Measurements from ENCODE around the gene TFB2M. TPM values are rescaled to one million over a fixed set of nuclear protein-coding genes. Genes with fewer than 3 reads are reported as not detected.
"Not testable (repeated sequence)": the region's sequence is repeated elsewhere in the genome, so short reads cannot be mapped to it uniquely, and the experiment has no call there.

TFB2M gene
- total RNA-seq, 4 donors from 2014 or later: 9.1 to 12.9 (median 11.4) TPM

DNA sequence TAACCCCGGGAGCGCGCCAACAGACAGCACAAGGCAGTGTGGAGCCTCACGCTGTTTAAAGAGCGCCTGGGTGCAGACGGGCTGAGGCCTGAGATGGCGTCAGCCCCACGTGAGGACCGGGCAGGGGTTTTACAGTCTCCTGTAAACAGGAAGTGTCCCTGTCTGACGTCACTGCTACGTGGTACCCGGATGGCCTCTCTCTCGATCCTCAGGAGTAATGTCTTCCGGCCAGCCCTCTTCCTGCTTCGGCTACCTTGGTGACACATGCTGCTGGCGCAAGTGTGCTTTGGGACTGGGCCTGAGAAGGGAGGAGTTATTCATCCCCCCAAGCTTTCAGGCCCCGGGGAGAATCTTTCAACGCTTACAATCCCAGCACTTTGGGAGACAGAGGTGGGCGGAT, 41.4 kb upstream of the TFB2M start:
- 97% methylated on average over 7 of the region's 19 CpGs for WGBS

DNA sequence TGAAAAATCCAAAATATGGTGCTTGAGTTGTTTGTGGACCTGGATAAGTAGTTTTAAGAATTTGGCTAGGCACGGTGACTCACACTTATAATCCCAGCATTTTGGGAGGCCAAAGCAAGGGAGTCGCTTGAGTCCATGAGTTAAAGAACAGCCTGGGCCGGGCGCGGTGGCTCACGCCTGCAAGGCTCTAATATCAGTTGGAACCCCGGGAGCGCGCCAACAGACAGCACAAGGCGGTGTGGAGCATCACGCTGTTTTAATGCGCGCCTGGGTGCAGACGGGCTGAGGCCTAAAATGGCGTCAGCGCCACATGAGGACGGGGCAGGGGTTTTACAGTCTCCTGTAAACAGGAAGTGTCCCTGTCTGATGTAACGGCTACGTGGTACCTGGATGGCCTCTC, 39.2 kb upstream of the TFB2M start:
- H3K4me3 ChIP-seq; H3K27ac ChIP-seq (replicated peaks in 1 of 4); intact Hi-C loops (cut with DNase I); DNase-seq (ENCODE audit: extremely low spot score); H3K27me3 ChIP-seq; H3K36me3 ChIP-seq; H3K9me3 ChIP-seq: not testable (repeated sequence)
- WGBS: 98% methylated on average over 19 of the region's 19 CpGs
- H3K4me1 ChIP-seq: peaks cover 25 to 54% (median 43%) of the 10 kb centered on the region in 4 donors

More for the DNA sequence above, 41.4 kb upstream of the TFB2M start:
- TF ChIP-seq, protein P1, sequence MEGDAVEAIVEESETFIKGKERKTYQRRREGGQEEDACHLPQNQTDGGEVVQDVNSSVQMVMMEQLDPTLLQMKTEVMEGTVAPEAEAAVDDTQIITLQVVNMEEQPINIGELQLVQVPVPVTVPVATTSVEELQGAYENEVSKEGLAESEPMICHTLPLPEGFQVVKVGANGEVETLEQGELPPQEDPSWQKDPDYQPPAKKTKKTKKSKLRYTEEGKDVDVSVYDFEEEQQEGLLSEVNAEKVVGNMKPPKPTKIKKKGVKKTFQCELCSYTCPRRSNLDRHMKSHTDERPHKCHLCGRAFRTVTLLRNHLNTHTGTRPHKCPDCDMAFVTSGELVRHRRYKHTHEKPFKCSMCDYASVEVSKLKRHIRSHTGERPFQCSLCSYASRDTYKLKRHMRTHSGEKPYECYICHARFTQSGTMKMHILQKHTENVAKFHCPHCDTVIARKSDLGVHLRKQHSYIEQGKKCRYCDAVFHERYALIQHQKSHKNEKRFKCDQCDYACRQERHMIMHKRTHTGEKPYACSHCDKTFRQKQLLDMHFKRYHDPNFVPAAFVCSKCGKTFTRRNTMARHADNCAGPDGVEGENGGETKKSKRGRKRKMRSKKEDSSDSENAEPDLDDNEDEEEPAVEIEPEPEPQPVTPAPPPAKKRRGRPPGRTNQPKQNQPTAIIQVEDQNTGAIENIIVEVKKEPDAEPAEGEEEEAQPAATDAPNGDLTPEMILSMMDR (IDR thresholded peaks at IDR 0.05): no peak
- TF ChIP-seq POLR2A (IDR thresholded peaks at IDR 0.05; ENCODE audit: low read depth) (no peak), EP300 (IDR thresholded peaks at IDR 0.05) (no peak), POLR2AphosphoS5 (IDR thresholded peaks at IDR 0.05) (peak in 1 of 2 donors; percentile 28)
- peak overlapping the region; percentile 75 to 87 (median 80) for H3K27ac ChIP-seq (replicated peaks in 1 of 4)
- H3K9me3 ChIP-seq: no peaks in the 10 kb centered on the region
- H3K4me3 ChIP-seq: no peak overlapping the region
- H3K4me1 ChIP-seq: peaks cover 42 to 56% (median 53%) of the 10 kb centered on the region in 4 donors
- intact Hi-C loops (cut with DNase I): no loop called here
- H3K27me3 ChIP-seq: no peaks in the 10 kb centered on the region
- no peak for DNase-seq (ENCODE audit: extremely low spot score)
- H3K36me3 ChIP-seq: no peaks in the 10 kb centered on the region

DNA sequence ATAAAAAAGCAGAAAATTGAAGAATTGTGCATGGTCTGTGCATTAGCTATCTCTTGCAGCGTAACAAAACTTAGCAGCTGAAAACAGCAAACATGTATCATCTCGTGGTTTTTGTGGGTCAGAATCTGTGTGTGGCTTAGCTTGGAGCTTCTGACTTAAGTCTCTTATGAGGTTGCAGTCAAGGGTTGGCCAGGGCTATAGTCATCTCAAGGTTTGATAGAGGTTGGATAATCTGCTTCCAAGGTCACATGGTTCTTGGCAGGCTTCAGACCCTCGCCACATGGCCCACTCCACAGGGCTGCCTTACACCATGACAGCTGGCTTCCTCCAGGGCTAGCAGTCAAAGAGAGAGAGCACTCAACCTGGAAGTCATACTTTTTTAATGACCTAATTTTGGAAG, 36.1 kb upstream of the TFB2M start:
- Histone ChIP-seq H3K4me1 (peaks cover 19 to 54% (median 44%) of the 10 kb centered on the region in 4 donors), H3K36me3 (no peaks in the 10 kb centered on the region), H3K9me3 (no peaks in the 10 kb centered on the region), H3K27me3 (no peaks in the 10 kb centered on the region), H3K4me3 (no peak overlapping the region), H3K27ac (replicated peaks in 1 of 4) (no peak overlapping the region)
- TF ChIP-seq, protein P1 (IDR thresholded peaks at IDR 0.05): no peak
- TF ChIP-seq POLR2A (IDR thresholded peaks at IDR 0.05; ENCODE audit: low read depth) (no peak), POLR2AphosphoS5 (IDR thresholded peaks at IDR 0.05) (no peak), EP300 (IDR thresholded peaks at IDR 0.05) (no peak)
- DNase-seq (ENCODE audit: extremely low spot score): no peak
- WGBS: 87% methylated on average over 3 of the region's 3 CpGs
- intact Hi-C loops (cut with DNase I): no loop called here

DNA sequence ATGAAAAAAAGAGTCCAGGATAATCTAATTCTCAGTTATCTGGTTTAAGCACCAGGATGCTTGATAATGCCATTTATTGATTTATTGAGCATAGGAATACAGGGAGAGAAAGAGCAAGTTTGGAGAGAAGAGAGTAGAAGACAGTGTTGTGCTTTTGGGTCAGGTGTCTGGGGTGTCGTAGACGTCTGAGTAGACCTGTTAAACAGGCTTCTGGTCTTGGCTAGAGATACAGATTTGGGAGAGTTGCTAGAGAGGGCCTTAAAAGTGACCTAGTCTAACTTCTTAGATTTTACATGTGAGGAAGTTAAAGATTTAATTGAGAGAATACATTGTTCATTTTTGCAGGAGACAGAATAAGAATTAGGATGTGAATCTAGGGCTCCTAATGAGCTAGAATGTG, 34.5 kb upstream of the TFB2M start:
- no peak for DNase-seq (ENCODE audit: extremely low spot score)
- TF ChIP-seq EP300 (IDR thresholded peaks at IDR 0.05) (no peak), POLR2A (IDR thresholded peaks at IDR 0.05; ENCODE audit: low read depth) (no peak), POLR2AphosphoS5 (IDR thresholded peaks at IDR 0.05) (no peak)
- TF ChIP-seq, protein P1 (IDR thresholded peaks at IDR 0.05): no peak
- H3K27me3 ChIP-seq: no peaks in the 10 kb centered on the region
- peaks cover 32 to 70% (median 60%) of the 10 kb centered on the region in 4 donors for H3K4me1 ChIP-seq
- intact Hi-C loops (cut with DNase I): no loop called here
- H3K9me3 ChIP-seq: no peaks in the 10 kb centered on the region
- peak overlapping the region in 2 of 4 donors; percentile 21 to 67 for H3K27ac ChIP-seq (replicated peaks in 1 of 4)
- WGBS: 77% methylated on average over 2 of the region's 2 CpGs
- no peaks in the 10 kb centered on the region for H3K36me3 ChIP-seq
- no peak overlapping the region for H3K4me3 ChIP-seq

DNA sequence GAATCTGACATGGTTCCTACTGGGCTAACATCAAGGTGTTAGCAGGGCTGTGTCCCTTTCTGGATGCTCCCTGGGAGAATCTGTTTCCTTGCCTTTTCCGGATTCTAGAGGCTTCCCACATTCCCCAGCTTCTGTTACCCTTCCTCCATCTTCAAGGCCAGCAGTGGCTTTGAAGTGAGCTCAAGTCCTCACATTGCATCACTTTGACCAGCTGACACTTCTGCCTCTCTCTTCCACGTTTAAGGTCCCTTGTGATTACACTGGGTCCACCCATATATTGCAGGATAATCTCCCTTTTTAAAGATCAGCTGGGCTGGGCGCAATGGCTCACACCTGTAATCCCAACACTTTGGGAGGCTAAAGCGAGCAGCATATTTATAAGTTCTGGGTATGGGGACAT, 33.3 kb upstream of the TFB2M start:
- Histone ChIP-seq H3K9me3 (no peaks in the 10 kb centered on the region), H3K27me3 (no peaks in the 10 kb centered on the region), H3K27ac (replicated peaks in 1 of 4) (peak overlapping the region in 3 of 4 donors; percentile 67 to 82 (median 81)), H3K4me3 (no peak overlapping the region), H3K4me1 (peaks cover 36 to 81% (median 72%) of the 10 kb centered on the region in 4 donors), H3K36me3 (peaks cover 0 to 7% (median 0%) of the 10 kb centered on the region in 4 donors)
- WGBS: 88% methylated on average over 4 of the region's 4 CpGs
- TF ChIP-seq POLR2A (IDR thresholded peaks at IDR 0.05; ENCODE audit: low read depth): no peak
- no peak for TF ChIP-seq EP300 (IDR thresholded peaks at IDR 0.05)
- no peak for TF ChIP-seq POLR2AphosphoS5 (IDR thresholded peaks at IDR 0.05)
- TF ChIP-seq, protein P1 (IDR thresholded peaks at IDR 0.05): no peak
- DNase-seq (ENCODE audit: extremely low spot score): no peak
- intact Hi-C loops (cut with DNase I): no loop called here

All from esophagus muscularis mucosa (tissue), 4 donors.